Measurements from ENCODE around the gene FOSL1. TPM values are rescaled to one million over a fixed set of nuclear protein-coding genes. Genes with fewer than 3 reads are reported as not detected.

FOSL1 gene
- total and polyA plus RNA-seq, 2 of the 13 experiments (the other 11 are each of a cell fraction or from before 2014, with no cell fraction given), result 4.0 to 4.1 TPM

- peak; percentile 94; the same call in 1 of the 2 replicates for TF ChIP-seq ZNF556 (CRISPR knock-in tag; IDR thresholded peaks at IDR 0.05; ENCODE audit: borderline replicate concordance)
- TF ChIP-seq ERF (CRISPR knock-in tag; IDR thresholded peaks at IDR 0.05), result peak; percentile 86
- TF ChIP-seq HBP1 (CRISPR knock-in tag; IDR thresholded peaks at IDR 0.05; ENCODE audit: low read depth), result peak; percentile 91
- TF ChIP-seq ZNF878 (CRISPR knock-in tag; IDR thresholded peaks at IDR 0.05), result no peak
- TF ChIP-seq NCOA2 (CRISPR knock-in tag; IDR thresholded peaks at IDR 0.05), result peak; percentile 26; the same call in 1 of the 2 replicates
- peak; percentile 87 for TF ChIP-seq MYPOP (CRISPR knock-in tag; IDR thresholded peaks at IDR 0.05)
- TF ChIP-seq ZNF589 (CRISPR knock-in tag; conservative IDR thresholded peaks at IDR 0.05), result peak; percentile 76; the same call in 1 of the 2 replicates
- TF ChIP-seq SRF (IDR thresholded peaks at IDR 0.05; ENCODE audit: low read depth, low read length), result 0 out of 2 replicates have a peak, but pooled peaks have one; percentile 15
- TF ChIP-seq ATF7-NPFF (CRISPR knock-in tag; IDR thresholded peaks at IDR 0.05; ENCODE audit: low read depth), result peak; percentile 73
- peak; percentile 39; the same call in 1 of the 2 replicates for TF ChIP-seq ZKSCAN8 (CRISPR knock-in tag; IDR thresholded peaks at IDR 0.05; ENCODE audit: borderline replicate concordance)
- peak; percentile 64; the same call in 1 of the 2 replicates for TF ChIP-seq ZNF546 (CRISPR knock-in tag; conservative IDR thresholded peaks at IDR 0.05)
- TF ChIP-seq SRY (CRISPR knock-in tag; IDR thresholded peaks at IDR 0.05), result peak; percentile 87
- TF ChIP-seq E2F1 (CRISPR knock-in tag; IDR thresholded peaks at IDR 0.05), result peak; percentile 96
- peak; percentile 71 for TF ChIP-seq AGO1 (IDR thresholded peaks at IDR 0.05; ENCODE audit: low read depth, low read length, poor library complexity, severe bottlenecking)
- peak; percentile 79; the same call in 1 of the 2 replicates for TF ChIP-seq HOXA9 (CRISPR knock-in tag; IDR thresholded peaks at IDR 0.05; ENCODE audit: borderline replicate concordance)
- TF ChIP-seq REXO4 (CRISPR knock-in tag; IDR thresholded peaks at IDR 0.05; ENCODE audit: borderline replicate concordance), result no peak
- peak; percentile 41; the same call in 1 of the 2 replicates for TF ChIP-seq ZNF609 (CRISPR knock-in tag; IDR thresholded peaks at IDR 0.05; ENCODE audit: borderline replicate concordance)
- TF ChIP-seq IKZF5 (CRISPR knock-in tag; IDR thresholded peaks at IDR 0.05), result peak; percentile 83
Observed at GRCh38 chr11:65857853-65858680, 42.1 kb downstream of the FOSL1 start, which contains the start of gene CFL1 (continued).
